HCT116 (cell line): ENCODE measurements around the gene SNN. TPM values are rescaled to one million over a fixed set of nuclear protein-coding genes. Genes with fewer than 3 reads are reported as not detected.

Experiments used
- ATAC-seq: fragments of 200-7000 bp; cut with Tn5 transposase; 2 replicates; pipeline ENCODE4 v1.9.1; 2020; ENCODE audit warnings: mild to moderate bottlenecking, moderate library complexity
- BruUV-seq: library from RNA; stranded (reverse); fragments of 400-500 nt; replicated peaks from 2 replicates; lab custom pipeline; 2021; lab: Mats Ljungman, UMichigan
- CTCF ChIA-PET: fragments of 300-600 bp; sonication (Branson Sonifier 250); formaldehyde crosslinking; loops from one replicate; lab custom pipeline; 2021; ENCODE audit warnings: antibody characterized with exemption; lab: Charles Lee
- POLR2A ChIA-PET: fragments of 300-600, 350-600 bp; sonication (Branson Sonifier 250); formaldehyde crosslinking; loops from one replicate; lab custom pipeline; 2021; ENCODE audit warnings: antibody characterized with exemption; lab: Charles Lee
- RAD21 ChIA-PET, 2 experiments: fragments of 300-600 bp; sonication (Branson Sonifier 250); formaldehyde crosslinking; loops; one replicate each; lab custom pipeline; 2023; ENCODE audit warnings: low total read pairs in 2 of 2; ENCODE audit not compliant: uncharacterized antibody in 2 of 2, unreplicated experiment in 2 of 2, low non-redundant PET in 1 of 2; lab: Charles Lee
- DNase-seq: peaks from one replicate; pipeline ENCODE4 v3.0.0-alpha.2; 2010; ENCODE audit warnings: low read depth, low spot score
- H2AFZ ChIP-seq: fragments of 200-600 bp; shearing (Covaris generic), sonication (generic); 2 replicates; pipeline ENCODE4 v1.6.1; 2017; ENCODE audit warnings: low read depth, mixed run types, mixed read lengths, antibody characterized with exemption, low read length; ENCODE audit not compliant: poor library complexity, severe bottlenecking
- H3K27ac ChIP-seq: 2 replicates; pipeline ENCODE4 v1.5.1; 2012; ENCODE audit warnings: low read depth, low read length
- H3K27me3 ChIP-seq: fragments of 200-600 bp; sonication (generic); 2 replicates; pipeline ENCODE4 v1.6.1; 2016; ENCODE audit warnings: mixed run types, low read length, mixed read lengths; ENCODE audit not compliant: insufficient read depth
- H3K36me3 ChIP-seq, 2 experiments: fragments of 200-500 bp in 1 of 2; fragments of 200-600 bp in 1 of 2; sonication (Bioruptor generic) in 1 of 2; sonication (generic) in 1 of 2; 2 replicates each; pipeline versions ENCODE4 v1.5.1 to v1.6.1; 2014 to 2016; ENCODE audit warnings: low read length in 2 of 2, inconsistent platforms in 1 of 2, mixed read lengths in 1 of 2, mixed run types in 1 of 2; ENCODE audit not compliant: insufficient read depth in 2 of 2, control insufficient read depth in 1 of 2
- H3K4me1 ChIP-seq, 2 experiments: fragments of 200-600 bp in 1 of 2; sonication (generic) in 1 of 2; 2 replicates each; pipeline versions ENCODE4 v1.5.1 to v1.6.1; 2012 to 2017; ENCODE audit warnings: low read length in 2 of 2, inconsistent platforms in 1 of 2, mild to moderate bottlenecking in 1 of 2, mixed read lengths in 1 of 2, mixed run types in 1 of 2, moderate library complexity in 1 of 2; ENCODE audit not compliant: insufficient read depth in 2 of 2, control insufficient read depth in 1 of 2
- H3K4me2 ChIP-seq: fragments of 200-600 bp; sonication (generic); 2 replicates; pipeline ENCODE4 v1.6.1; 2017; ENCODE audit warnings: mixed run types, low read length, mixed read lengths
- H3K4me3 ChIP-seq, 2 experiments: fragments of 200-600 bp in 1 of 2; sonication (generic) in 1 of 2; replicated peaks in 1 of 2; 2 replicates each; pipeline ENCODE4 v1.5.1; 2011 to 2016; ENCODE audit warnings: low read length in 2 of 2, control low read depth in 1 of 2, low read depth in 1 of 2, mild to moderate bottlenecking in 1 of 2, mixed read lengths in 1 of 2, mixed run types in 1 of 2
- H3K79me2 ChIP-seq: fragments of 200-600 bp; sonication (generic); 2 replicates; pipeline ENCODE4 v1.6.1; 2017; ENCODE audit warnings: mild to moderate bottlenecking, mixed run types, low read length, moderate library complexity, mixed read lengths; ENCODE audit not compliant: insufficient read depth
- H3K9ac ChIP-seq: fragments of 200-600 bp; sonication (generic); 2 replicates; pipeline ENCODE4 v1.6.1; 2016; ENCODE audit warnings: low read length, mixed read lengths
- H3K9me2 ChIP-seq: fragments of 200-600 bp; sonication (generic), shearing (Covaris generic); 2 replicates; pipeline ENCODE4 v1.6.1; 2017; ENCODE audit warnings: mixed run types, mild to moderate bottlenecking, moderate library complexity; ENCODE audit not compliant: insufficient read depth
- H3K9me3 ChIP-seq, 2 experiments: fragments of 200-500 bp in 1 of 2; fragments of 200-600 bp in 1 of 2; sonication (Bioruptor generic) in 1 of 2; sonication (generic) in 1 of 2; 2 replicates each; pipeline ENCODE4 v1.6.1; 2014 to 2017; ENCODE audit warnings: low read length in 2 of 2, mixed read lengths in 2 of 2, inconsistent platforms in 1 of 2, low read depth in 1 of 2, mild to moderate bottlenecking in 1 of 2, mixed run types in 1 of 2, moderate library complexity in 1 of 2; ENCODE audit not compliant: control insufficient read depth in 1 of 2, insufficient read depth in 1 of 2
- H4K20me1 ChIP-seq: fragments of 200-600 bp; sonication (generic), shearing (Covaris generic); 2 replicates; pipeline ENCODE4 v1.6.1; 2017; ENCODE audit warnings: mixed run types, mild to moderate bottlenecking, moderate library complexity; ENCODE audit not compliant: insufficient read depth
- CEBPB ChIP-seq: IDR thresholded peaks from 2 replicates; pipeline ENCODE4 v1.6.1; 2012; ENCODE audit warnings: low read depth
- ELF1 ChIP-seq: IDR thresholded peaks from 2 replicates; pipeline ENCODE4 v1.6.1; 2012; ENCODE audit warnings: low read depth, borderline replicate concordance
- EZH2 ChIP-seq: fragments of 200-600 bp; sonication (generic); IDR thresholded peaks from 2 replicates; pipeline ENCODE4 v1.6.1; 2017; ENCODE audit warnings: antibody characterized with exemption, mixed run types
- EZH2phosphoT487 ChIP-seq: fragments of 200-600 bp; IDR thresholded peaks from 2 replicates; pipeline ENCODE4 v1.6.1; 2018; ENCODE audit warnings: antibody characterized with exemption, borderline replicate concordance
- FOSL1 ChIP-seq: IDR thresholded peaks from 2 replicates; pipeline ENCODE4 v1.6.1; 2012; ENCODE audit warnings: low read depth
- POLR2AphosphoS5 ChIP-seq: IDR thresholded peaks from 2 replicates; pipeline ENCODE4 v1.6.1; 2011; ENCODE audit warnings: mild to moderate bottlenecking, low read depth, low read length, moderate library complexity
- SP1 ChIP-seq: IDR thresholded peaks from 2 replicates; pipeline ENCODE4 v1.6.1; 2012; ENCODE audit warnings: low read depth
- SRF ChIP-seq: IDR thresholded peaks from 2 replicates; pipeline ENCODE4 v1.6.1; 2012; ENCODE audit warnings: low read depth
- TCF7L2 ChIP-seq: IDR thresholded peaks from 2 replicates; pipeline ENCODE4 v1.7.0; 2011; ENCODE audit warnings: borderline replicate concordance, inconsistent platforms; ENCODE audit not compliant: insufficient read depth, insufficient read length; ENCODE audit errors: extremely low read depth
- YY1 ChIP-seq: IDR thresholded peaks from 2 replicates; pipeline ENCODE4 v1.6.1; 2011; ENCODE audit warnings: low read length, low read depth, moderate library complexity, mild to moderate bottlenecking; ENCODE audit not compliant: insufficient replicate concordance; ENCODE audit errors: extremely low read depth
- ZFX ChIP-seq: fragments of 450-650 bp; IDR thresholded peaks from 2 replicates; pipeline ENCODE4 v1.6.1; 2017
- ZNF274 ChIP-seq: fragments of 200-500 bp; sonication (Bioruptor generic); IDR thresholded peaks from 2 replicates; pipeline ENCODE4 v1.6.1; 2014; ENCODE audit warnings: mild to moderate bottlenecking, low read depth, low read length, inconsistent platforms
- intact Hi-C: fragments of 100-400 bp; cut with micrococcal nuclease; formaldehyde crosslinking; loops from 2 replicates; pipeline ENCODE4 v1.10.0; 2022
- total RNA-seq: library from RNA; stranded (reverse); gene quantifications from one replicate; pipeline ENCODE4 v1.2.1, GENCODE V29; 2021; ENCODE audit not compliant: unreplicated experiment
- TF ChIP-seq, protein P1 (sequence below): IDR thresholded peaks from 2 replicates; pipeline ENCODE4 v1.6.1; 2012
- TF ChIP-seq, protein P2 (sequence below), 3 experiments: fragments of 200-600 bp in 1 of 3; sonication (generic) in 1 of 3; IDR thresholded peaks in 2 of 3; conservative IDR thresholded peaks in 1 of 3; 2 replicates each; pipeline ENCODE4 v1.5.1; 2012 to 2017; ENCODE audit warnings: low read depth in 2 of 3, low read length in 2 of 3, antibody characterized with exemption in 1 of 3, borderline replicate concordance in 1 of 3, control low read depth in 1 of 3, mild to moderate bottlenecking in 1 of 3, mixed read lengths in 1 of 3, mixed run types in 1 of 3, moderate library complexity in 1 of 3; ENCODE audit not compliant: insufficient read depth in 1 of 3
- TF ChIP-seq, protein P3 (sequence below): IDR thresholded peaks from 2 replicates; pipeline ENCODE4 v1.6.1; 2011; ENCODE audit warnings: mild to moderate bottlenecking, low read length, moderate library complexity; ENCODE audit not compliant: insufficient replicate concordance; ENCODE audit errors: extremely low read depth

Gene SNN
- total RNA-seq, 1 experiment from 2014 or later, result 12.2 TPM

DNA sequence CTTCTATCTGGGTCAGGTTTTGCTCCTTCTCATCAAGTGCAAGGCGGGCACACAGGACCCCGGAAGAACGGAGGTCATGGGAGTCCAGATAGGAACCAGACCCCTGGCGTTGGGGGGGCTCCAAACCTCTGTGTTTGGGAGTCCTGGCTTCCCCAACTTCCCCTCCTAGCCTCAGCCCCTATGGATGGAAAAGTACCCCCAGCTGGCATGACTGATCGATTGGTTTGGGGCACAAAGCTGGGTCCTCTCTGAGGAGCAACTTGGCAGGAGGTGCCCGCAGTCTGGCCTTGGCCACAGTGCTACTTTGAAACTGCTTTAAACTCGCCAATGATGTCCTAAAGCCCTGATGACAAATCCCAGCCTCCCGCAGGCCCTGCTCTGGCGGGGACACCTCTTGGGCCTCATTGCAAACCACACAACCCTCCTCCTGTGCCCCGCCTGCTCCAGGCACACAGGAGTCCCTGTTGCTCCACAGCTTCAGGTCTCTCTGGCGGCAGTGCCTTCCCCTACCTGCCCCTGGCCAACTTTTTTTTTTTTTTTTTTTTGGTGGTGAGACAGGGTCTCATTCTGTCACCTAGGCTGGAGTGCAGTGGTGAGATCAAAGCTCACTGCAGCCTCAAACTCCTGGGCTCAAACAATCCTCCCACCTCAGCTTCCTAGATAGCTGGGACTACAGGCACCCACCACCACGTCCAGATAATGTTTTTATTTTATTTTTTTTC lies 38.0 kb upstream of the SNN start:
- RAD21 ChIA-PET, result no interaction called here
- ATAC-seq (no peak), DNase-seq (no peak)
- H3K27ac ChIP-seq, result no peak overlapping the region
- BruUV-seq, result no TSS peak
- no peaks in the 10 kb centered on the region for H3K36me3 ChIP-seq
- CTCF ChIA-PET, result interaction anchor here (1.2 kb wide), 1 partner anchor 10 kb away, joined by 3 read pairs; no protein-coding TSS in a partner anchor
- no peak overlapping the region for H3K4me2 ChIP-seq
- no peaks in the 10 kb centered on the region for H3K79me2 ChIP-seq
- H3K27me3 ChIP-seq, result no peaks in the 10 kb centered on the region
- no peaks in the 10 kb centered on the region for H3K9me3 ChIP-seq
- H2AFZ ChIP-seq, result no peak overlapping the region
- no peak overlapping the region for H3K9ac ChIP-seq
- H3K4me3 ChIP-seq, result no peak overlapping the region
- H3K4me1 ChIP-seq, result peaks cover 26 to 53% of the 10 kb centered on the region in 2 experiments
- POLR2A ChIA-PET, result no interaction called here
- H3K9me2 ChIP-seq, result no peaks in the 10 kb centered on the region
- TF ChIP-seq EZH2 (no peak), SP1 (no peak), CEBPB (no peak), ELF1 (no peak), ZFX (no peak), EZH2phosphoT487 (no peak), FOSL1 (no peak), TCF7L2 (no peak), ZNF274 (no peak), YY1 (no peak), SRF (no peak), POLR2AphosphoS5 (no peak)
- TF ChIP-seq, protein P1, sequence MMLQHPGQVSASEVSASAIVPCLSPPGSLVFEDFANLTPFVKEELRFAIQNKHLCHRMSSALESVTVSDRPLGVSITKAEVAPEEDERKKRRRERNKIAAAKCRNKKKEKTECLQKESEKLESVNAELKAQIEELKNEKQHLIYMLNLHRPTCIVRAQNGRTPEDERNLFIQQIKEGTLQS, result no peak
- TF ChIP-seq, protein P2, sequence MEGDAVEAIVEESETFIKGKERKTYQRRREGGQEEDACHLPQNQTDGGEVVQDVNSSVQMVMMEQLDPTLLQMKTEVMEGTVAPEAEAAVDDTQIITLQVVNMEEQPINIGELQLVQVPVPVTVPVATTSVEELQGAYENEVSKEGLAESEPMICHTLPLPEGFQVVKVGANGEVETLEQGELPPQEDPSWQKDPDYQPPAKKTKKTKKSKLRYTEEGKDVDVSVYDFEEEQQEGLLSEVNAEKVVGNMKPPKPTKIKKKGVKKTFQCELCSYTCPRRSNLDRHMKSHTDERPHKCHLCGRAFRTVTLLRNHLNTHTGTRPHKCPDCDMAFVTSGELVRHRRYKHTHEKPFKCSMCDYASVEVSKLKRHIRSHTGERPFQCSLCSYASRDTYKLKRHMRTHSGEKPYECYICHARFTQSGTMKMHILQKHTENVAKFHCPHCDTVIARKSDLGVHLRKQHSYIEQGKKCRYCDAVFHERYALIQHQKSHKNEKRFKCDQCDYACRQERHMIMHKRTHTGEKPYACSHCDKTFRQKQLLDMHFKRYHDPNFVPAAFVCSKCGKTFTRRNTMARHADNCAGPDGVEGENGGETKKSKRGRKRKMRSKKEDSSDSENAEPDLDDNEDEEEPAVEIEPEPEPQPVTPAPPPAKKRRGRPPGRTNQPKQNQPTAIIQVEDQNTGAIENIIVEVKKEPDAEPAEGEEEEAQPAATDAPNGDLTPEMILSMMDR (IDR thresholded peaks at IDR 0.05 in 2 of 3, conservative IDR thresholded peaks at IDR 0.05 in 1 of 3; ENCODE audit: borderline replicate concordance in 1 of 3, insufficient read depth in 1 of 3, low read depth in 2 of 3, low read length in 2 of 3), result no peak
- TF ChIP-seq, protein P3, sequence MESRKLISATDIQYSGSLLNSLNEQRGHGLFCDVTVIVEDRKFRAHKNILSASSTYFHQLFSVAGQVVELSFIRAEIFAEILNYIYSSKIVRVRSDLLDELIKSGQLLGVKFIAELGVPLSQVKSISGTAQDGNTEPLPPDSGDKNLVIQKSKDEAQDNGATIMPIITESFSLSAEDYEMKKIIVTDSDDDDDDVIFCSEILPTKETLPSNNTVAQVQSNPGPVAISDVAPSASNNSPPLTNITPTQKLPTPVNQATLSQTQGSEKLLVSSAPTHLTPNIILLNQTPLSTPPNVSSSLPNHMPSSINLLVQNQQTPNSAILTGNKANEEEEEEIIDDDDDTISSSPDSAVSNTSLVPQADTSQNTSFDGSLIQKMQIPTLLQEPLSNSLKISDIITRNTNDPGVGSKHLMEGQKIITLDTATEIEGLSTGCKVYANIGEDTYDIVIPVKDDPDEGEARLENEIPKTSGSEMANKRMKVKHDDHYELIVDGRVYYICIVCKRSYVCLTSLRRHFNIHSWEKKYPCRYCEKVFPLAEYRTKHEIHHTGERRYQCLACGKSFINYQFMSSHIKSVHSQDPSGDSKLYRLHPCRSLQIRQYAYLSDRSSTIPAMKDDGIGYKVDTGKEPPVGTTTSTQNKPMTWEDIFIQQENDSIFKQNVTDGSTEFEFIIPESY, result no peak
- H4K20me1 ChIP-seq, result no peaks in the 10 kb centered on the region
- intact Hi-C loops, result no loop called here
